GM12892 (cell line): ENCODE measurements around the gene IL17RD.

Experiments
- POLR2A ChIP-seq: IDR thresholded peaks from 2 replicates; pipeline ENCODE4 v1.6.1; 2011; ENCODE audit warnings: low read depth, low read length, control low read depth
- POLR2AphosphoS5 ChIP-seq: IDR thresholded peaks from 2 replicates; pipeline ENCODE4 v1.6.1; 2011; ENCODE audit warnings: low read depth, low read length, control low read depth

DNA sequence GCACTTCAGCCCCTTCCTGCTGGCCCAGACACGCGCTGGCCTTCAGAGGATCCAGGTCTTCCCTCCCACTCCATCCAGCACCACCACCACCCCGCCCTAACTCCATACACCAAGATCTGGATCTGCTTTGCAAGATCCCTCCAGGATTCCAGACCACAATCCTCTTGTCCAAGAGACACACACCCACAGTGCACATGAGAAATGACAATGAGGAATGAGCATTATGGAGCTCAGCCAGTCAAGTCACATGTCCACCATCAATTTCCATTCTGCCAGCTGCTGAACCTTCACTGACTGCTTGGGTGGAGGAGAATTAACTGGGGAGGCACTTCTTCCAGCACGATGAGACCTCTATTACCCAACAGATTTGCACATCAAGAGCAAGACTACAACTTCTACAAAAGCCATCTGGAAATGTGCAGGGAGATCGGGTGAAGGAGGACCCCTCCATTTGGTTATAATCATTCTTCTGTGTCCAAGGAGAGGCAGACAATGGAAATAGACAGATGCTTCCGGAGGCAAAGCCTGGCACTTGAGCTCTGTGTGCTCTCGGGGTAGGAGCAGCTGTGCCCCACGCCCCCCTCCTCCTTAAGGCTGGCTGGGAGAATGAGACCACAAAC is 117.0 kb downstream of the IL17RD start:
- no peak for TF ChIP-seq POLR2A
- TF ChIP-seq POLR2AphosphoS5, result no peak
